ENCODE results near the gene TAGLN.

TAGLN gene

GRCh38 chr11:117199053-117199915, at the start of gene TAGLN:
TAGLN (plus strand) TSS chr11:117199370; CDS start chr11:117203014, 3,644 bp downstream.
- DNase-seq (ENCODE audit: low read depth in 2 of 2, low spot score in 1 of 2): no peak

GRCh38 chr11:117152066-117152465, 47.1 kb upstream of the TAGLN start:
- no peak for DNase-seq (ENCODE audit: low read depth in 2 of 2, low spot score in 1 of 2)

GRCh38 chr11:117154468-117154867, 44.7 kb upstream of the TAGLN start:
- DNase-seq (ENCODE audit: low read depth in 2 of 2, low spot score in 1 of 2): no peak

GRCh38 chr11:117157507-117157906, 41.7 kb upstream of the TAGLN start:
- no peak for DNase-seq (ENCODE audit: low read depth in 2 of 2, low spot score in 1 of 2)

GRCh38 chr11:117159892-117160291, 39.3 kb upstream of the TAGLN start:
- DNase-seq (ENCODE audit: low read depth in 2 of 2, low spot score in 1 of 2): no peak

GRCh38 chr11:117160826-117161225, 38.3 kb upstream of the TAGLN start:
- no peak for DNase-seq (ENCODE audit: low read depth in 2 of 2, low spot score in 1 of 2)

- no peak for DNase-seq (ENCODE audit: low read depth in 2 of 2, low spot score in 1 of 2)
Measured at GRCh38 chr11:117166491-117166890, 32.7 kb upstream of the TAGLN start.

GRCh38 chr11:117169736-117170135, 29.4 kb upstream of the TAGLN start:
- DNase-seq (ENCODE audit: low read depth in 2 of 2, low spot score in 1 of 2): no peak

- DNase-seq (ENCODE audit: low read depth in 2 of 2, low spot score in 1 of 2): no peak
Measured at GRCh38 chr11:117170210-117170609, 29.0 kb upstream of the TAGLN start.

GRCh38 chr11:117171007-117171403, 28.2 kb upstream of the TAGLN start:
- no peak for DNase-seq (ENCODE audit: low read depth in 2 of 2, low spot score in 1 of 2)

GRCh38 chr11:117171404-117172061, 27.6 kb upstream of the TAGLN start:
- no peak for DNase-seq (ENCODE audit: low read depth in 2 of 2, low spot score in 1 of 2)

- DNase-seq (ENCODE audit: low read depth in 2 of 2, low spot score in 1 of 2): no peak
Measured at GRCh38 chr11:117172724-117173421, 26.3 kb upstream of the TAGLN start.

- DNase-seq (ENCODE audit: low read depth in 2 of 2, low spot score in 1 of 2): no peak
Measured at GRCh38 chr11:117175104-117175503, 24.1 kb upstream of the TAGLN start.

- DNase-seq (ENCODE audit: low read depth in 2 of 2, low spot score in 1 of 2): no peak
Measured at GRCh38 chr11:117175781-117176180, 23.4 kb upstream of the TAGLN start.

- no peak for DNase-seq (ENCODE audit: low read depth in 2 of 2, low spot score in 1 of 2)
Measured at GRCh38 chr11:117176186-117176585, 23.0 kb upstream of the TAGLN start.

GRCh38 chr11:117177534-117178209, 21.5 kb upstream of the TAGLN start:
- DNase-seq (ENCODE audit: low read depth in 2 of 2, low spot score in 1 of 2): no peak

- peak; percentile 71 to 79 for DNase-seq (ENCODE audit: low read depth in 2 of 2, low spot score in 1 of 2)
Measured at GRCh38 chr11:117178210-117179034, 20.7 kb upstream of the TAGLN start, which contains the start of gene SIDT2. SIDT2 (plus strand) TSS chr11:117178743; CDS start chr11:117179264, 521 bp downstream.

GRCh38 chr11:117179048-117179999, 19.8 kb upstream of the TAGLN start:
- no peak for DNase-seq (ENCODE audit: low read depth in 2 of 2, low spot score in 1 of 2)

- DNase-seq (ENCODE audit: low read depth in 2 of 2, low spot score in 1 of 2): no peak
Measured at GRCh38 chr11:117180020-117180419, 19.1 kb upstream of the TAGLN start.
